Peyer's patch (tissue), 4 donors: ENCODE results near the gene RNASEH2B. TPM values are rescaled to one million over a fixed set of nuclear protein-coding genes. Genes with fewer than 3 reads are reported as not detected.

ENCODE experiments used
- DNase-seq, 3 donors: peaks; one replicate each; pipeline ENCODE4 v3.0.0-alpha.2; 2017 to 2019
- H3K27ac ChIP-seq, 4 donors: fragments of 200-600 bp; sonication (generic); one replicate each; pipeline ENCODE4 v1.5.1; 2016 to 2019
- H3K27me3 ChIP-seq, 2 donors: fragments of 200-600 bp; sonication (generic); one replicate each; pipeline ENCODE4 v1.5.1; 2019
- H3K36me3 ChIP-seq, 3 donors: fragments of 200-600 bp; sonication (generic); one replicate each; pipeline ENCODE4 v1.5.1; 2016 to 2019
- H3K4me1 ChIP-seq, 4 donors: fragments of 200-600 bp; sonication (generic); one replicate each; pipeline ENCODE4 v1.5.1; 2016 to 2019
- H3K4me3 ChIP-seq, 4 donors: fragments of 200-600 bp; sonication (generic); 1 replicate in 3 of 4; 2 replicates in 1 of 4; pipeline ENCODE4 v1.5.1; 2016 to 2019; ENCODE audit warnings: mild to moderate bottlenecking in 1 of 4
- H3K9me3 ChIP-seq, 4 donors: fragments of 200-600 bp; sonication (generic); one replicate each; pipeline ENCODE4 v1.5.1; 2016 to 2019; ENCODE audit warnings: mild to moderate bottlenecking in 1 of 4
- POLR2A ChIP-seq, 2 donors: fragments of 450-650 bp; IDR thresholded peaks; one replicate each; pipeline ENCODE4 v1.5.1; 2017; ENCODE audit warnings: antibody characterized with exemption in 2 of 2, mild to moderate bottlenecking in 2 of 2, moderate library complexity in 2 of 2
- total RNA-seq, 4 donors: library from RNA; depleted of rRNA; stranded (reverse); fragments of >200 nt; gene quantifications; one replicate each; pipeline ENCODE4 v1.1.0, GENCODE V29; 2016
- TF ChIP-seq, protein P1 (sequence below), 6 experiments: fragments of 450-650 bp in 4 of 6; fragments of 200-600 bp in 2 of 6; sonication (generic) in 1 of 6; IDR thresholded peaks; one replicate each; pipeline ENCODE4 v1.5.1; 2017 to 2019; ENCODE audit warnings: antibody characterized with exemption in 6 of 6, mild to moderate bottlenecking in 3 of 6, moderate library complexity in 1 of 6

RNASEH2B gene
- total RNA-seq, 4 donors from 2014 or later = 20.0 to 88.3 (median 28.2) TPM

DNA sequence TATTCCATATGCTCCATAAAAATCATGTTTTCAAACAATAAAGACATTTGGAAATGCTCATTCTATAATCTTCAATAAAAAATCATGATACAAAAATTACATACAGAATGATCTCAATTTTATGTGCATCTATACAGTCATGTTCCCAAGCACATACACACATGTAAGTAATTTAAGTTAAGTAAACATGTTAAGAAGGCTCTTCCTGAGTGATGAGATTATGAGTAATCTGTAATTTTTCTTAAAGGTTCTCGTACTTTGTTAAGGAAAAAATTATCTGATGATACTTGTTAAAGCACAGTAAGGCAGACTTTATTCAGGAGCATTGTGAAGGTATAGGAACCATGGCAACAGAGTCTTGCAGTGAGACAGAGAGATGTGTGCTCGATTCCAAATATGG is 36.1 kb upstream of the RNASEH2B start:
- Histone ChIP-seq H3K27me3 (no peaks in the 10 kb centered on the region), H3K4me3 (no peak overlapping the region), H3K4me1 (no peaks in the 10 kb centered on the region), H3K27ac (no peak overlapping the region), H3K9me3 (no peaks in the 10 kb centered on the region), H3K36me3 (no peaks in the 10 kb centered on the region)
- TF ChIP-seq, protein P1, sequence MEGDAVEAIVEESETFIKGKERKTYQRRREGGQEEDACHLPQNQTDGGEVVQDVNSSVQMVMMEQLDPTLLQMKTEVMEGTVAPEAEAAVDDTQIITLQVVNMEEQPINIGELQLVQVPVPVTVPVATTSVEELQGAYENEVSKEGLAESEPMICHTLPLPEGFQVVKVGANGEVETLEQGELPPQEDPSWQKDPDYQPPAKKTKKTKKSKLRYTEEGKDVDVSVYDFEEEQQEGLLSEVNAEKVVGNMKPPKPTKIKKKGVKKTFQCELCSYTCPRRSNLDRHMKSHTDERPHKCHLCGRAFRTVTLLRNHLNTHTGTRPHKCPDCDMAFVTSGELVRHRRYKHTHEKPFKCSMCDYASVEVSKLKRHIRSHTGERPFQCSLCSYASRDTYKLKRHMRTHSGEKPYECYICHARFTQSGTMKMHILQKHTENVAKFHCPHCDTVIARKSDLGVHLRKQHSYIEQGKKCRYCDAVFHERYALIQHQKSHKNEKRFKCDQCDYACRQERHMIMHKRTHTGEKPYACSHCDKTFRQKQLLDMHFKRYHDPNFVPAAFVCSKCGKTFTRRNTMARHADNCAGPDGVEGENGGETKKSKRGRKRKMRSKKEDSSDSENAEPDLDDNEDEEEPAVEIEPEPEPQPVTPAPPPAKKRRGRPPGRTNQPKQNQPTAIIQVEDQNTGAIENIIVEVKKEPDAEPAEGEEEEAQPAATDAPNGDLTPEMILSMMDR (IDR thresholded peaks at IDR 0.05) = no peak
- TF ChIP-seq POLR2A (IDR thresholded peaks at IDR 0.05) = no peak
- no peak for DNase-seq

DNA sequence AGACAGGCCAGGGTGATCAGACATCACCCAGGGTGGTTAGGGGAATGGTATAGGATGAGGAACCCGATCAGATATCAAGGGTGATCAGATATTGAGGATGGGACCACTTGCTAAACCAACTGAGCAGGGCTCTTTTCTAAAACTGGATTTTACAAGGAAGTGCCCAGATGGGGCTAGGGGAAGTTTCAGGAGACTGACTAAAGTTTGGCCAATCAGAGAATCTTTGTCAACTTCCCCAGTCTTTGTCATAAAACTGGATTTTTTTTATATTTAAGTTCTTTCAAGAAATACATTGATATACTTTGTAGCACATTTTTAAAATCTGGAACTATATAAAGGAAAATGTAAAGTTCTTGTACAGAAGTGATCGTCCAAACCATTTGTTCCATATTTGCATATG is 35.6 kb upstream of the RNASEH2B start:
- Histone ChIP-seq H3K9me3 (no peaks in the 10 kb centered on the region), H3K27me3 (no peaks in the 10 kb centered on the region), H3K4me1 (no peaks in the 10 kb centered on the region), H3K27ac (no peak overlapping the region), H3K4me3 (no peak overlapping the region), H3K36me3 (no peaks in the 10 kb centered on the region)
- TF ChIP-seq, protein P1 (IDR thresholded peaks at IDR 0.05) = no peak
- no peak for TF ChIP-seq POLR2A (IDR thresholded peaks at IDR 0.05)
- no peak for DNase-seq

DNA sequence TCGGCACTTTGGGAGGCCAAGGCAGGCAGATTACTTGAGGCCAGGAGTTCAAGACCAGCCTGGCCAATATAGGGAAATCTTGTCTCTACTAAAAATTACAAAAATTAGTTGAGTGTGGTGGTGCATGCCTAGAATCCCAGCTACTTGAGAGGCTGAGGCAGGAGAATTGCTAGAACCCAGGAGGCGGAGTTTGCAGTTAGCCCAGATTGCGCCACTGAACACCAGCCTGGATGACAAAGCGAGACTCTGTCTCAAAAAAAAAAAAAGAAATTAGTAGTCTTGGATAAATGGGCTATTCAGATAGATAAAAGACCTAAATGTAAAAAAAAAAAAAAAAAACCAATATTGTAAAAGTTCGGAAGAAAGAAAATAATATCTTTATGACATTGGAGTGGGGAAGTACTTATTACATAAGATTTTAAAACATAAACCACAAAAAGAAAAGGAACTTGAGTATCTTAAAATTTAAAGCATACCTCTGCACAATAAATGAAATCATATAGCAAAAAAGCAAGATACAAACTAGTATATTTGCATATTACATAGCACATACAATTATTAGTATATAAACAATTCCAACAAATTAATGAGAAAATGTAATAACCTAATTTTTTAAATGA is 26.7 kb upstream of the RNASEH2B start:
- H3K27ac ChIP-seq = no peak overlapping the region
- H3K27me3 ChIP-seq = no peaks in the 10 kb centered on the region
- no peaks in the 10 kb centered on the region for H3K36me3 ChIP-seq
- no peak overlapping the region for H3K4me3 ChIP-seq
- H3K9me3 ChIP-seq = no peaks in the 10 kb centered on the region
- TF ChIP-seq POLR2A (IDR thresholded peaks at IDR 0.05) = no peak
- TF ChIP-seq, protein P1 (IDR thresholded peaks at IDR 0.05) = no peak
- no peaks in the 10 kb centered on the region for H3K4me1 ChIP-seq
- DNase-seq = no peak

DNA sequence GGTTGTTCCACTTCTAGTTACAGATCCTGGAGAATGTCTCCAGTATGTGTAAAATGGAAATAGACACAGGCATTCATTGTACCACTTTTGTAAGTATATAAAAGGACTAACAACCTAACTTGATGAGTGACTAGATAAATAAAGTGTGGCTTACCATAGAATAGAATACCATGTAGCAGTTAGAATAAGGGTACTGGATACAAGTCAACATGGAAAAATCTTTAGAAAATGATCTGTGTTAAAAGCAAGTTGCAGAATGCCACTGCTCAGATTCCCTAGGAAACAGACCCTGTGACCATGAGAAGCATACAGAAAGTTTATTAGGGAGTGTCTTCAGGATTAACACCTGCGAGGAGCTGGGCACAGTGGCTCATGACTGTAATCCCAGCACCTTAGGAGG is 25.9 kb upstream of the RNASEH2B start:
- Histone ChIP-seq H3K27ac (no peak overlapping the region), H3K4me1 (no peaks in the 10 kb centered on the region), H3K36me3 (no peaks in the 10 kb centered on the region), H3K27me3 (no peaks in the 10 kb centered on the region), H3K9me3 (no peaks in the 10 kb centered on the region), H3K4me3 (no peak overlapping the region)
- no peak for DNase-seq
- TF ChIP-seq, protein P1 (IDR thresholded peaks at IDR 0.05) = no peak
- no peak for TF ChIP-seq POLR2A (IDR thresholded peaks at IDR 0.05)

DNA sequence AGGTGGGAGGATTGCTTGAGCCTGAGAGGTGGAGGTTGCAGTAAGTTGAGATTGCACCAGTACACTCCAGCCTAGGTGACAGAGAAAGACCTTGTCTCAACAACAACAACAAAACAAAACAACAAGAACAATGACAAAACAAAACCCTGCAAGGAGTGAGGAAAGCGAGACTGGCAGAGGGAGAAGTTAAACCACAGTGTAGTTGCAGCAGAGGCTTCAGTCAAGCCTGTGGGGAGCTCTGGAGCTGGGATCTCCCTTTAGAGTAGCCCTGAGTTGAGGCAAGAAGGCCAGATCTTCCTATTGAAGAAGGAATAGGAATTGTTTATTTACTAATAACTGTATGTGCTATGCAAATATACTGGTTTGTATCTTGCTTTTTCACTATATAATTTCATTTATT is 25.3 kb upstream of the RNASEH2B start:
- Histone ChIP-seq H3K27ac (no peak overlapping the region), H3K4me1 (no peaks in the 10 kb centered on the region), H3K4me3 (no peak overlapping the region), H3K36me3 (no peaks in the 10 kb centered on the region), H3K9me3 (no peaks in the 10 kb centered on the region), H3K27me3 (no peaks in the 10 kb centered on the region)
- no peak for TF ChIP-seq POLR2A (IDR thresholded peaks at IDR 0.05)
- TF ChIP-seq, protein P1 (IDR thresholded peaks at IDR 0.05) = no peak
- DNase-seq = no peak

DNA sequence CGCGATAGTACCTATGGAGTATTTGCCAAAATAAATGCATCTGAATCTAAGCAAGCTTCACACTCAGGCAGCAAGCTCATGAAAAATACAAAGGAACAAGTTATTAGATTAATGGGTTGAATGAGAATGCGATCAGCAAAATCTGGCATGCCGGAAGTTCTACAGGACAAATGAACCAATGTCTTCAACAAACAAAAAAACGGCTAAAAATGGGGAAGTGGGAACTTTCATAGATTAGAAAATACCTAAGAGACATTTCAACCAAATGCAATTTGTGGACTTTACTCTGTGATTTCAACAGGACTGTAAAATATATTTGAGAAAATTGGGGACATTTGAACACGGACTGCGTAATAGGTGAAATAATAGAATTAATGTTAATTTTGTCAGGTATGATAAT is 22.4 kb upstream of the RNASEH2B start:
- TF ChIP-seq, protein P1 (IDR thresholded peaks at IDR 0.05) = no peak
- no peak for TF ChIP-seq POLR2A (IDR thresholded peaks at IDR 0.05)
- no peaks in the 10 kb centered on the region for H3K4me1 ChIP-seq

More for the DNA sequence above, 22.4 kb upstream of the RNASEH2B start:
- H3K27me3 ChIP-seq = no peaks in the 10 kb centered on the region
- no peak for DNase-seq
- no peak overlapping the region for H3K27ac ChIP-seq
- no peaks in the 10 kb centered on the region for H3K9me3 ChIP-seq
- no peak overlapping the region for H3K4me3 ChIP-seq
- H3K36me3 ChIP-seq = no peaks in the 10 kb centered on the region
